PC-3 (cell line): ENCODE data around the gene SLC25A25. TPM values are rescaled to one million over a fixed set of nuclear protein-coding genes. Genes with fewer than 3 reads are reported as not detected.

Source experiments
- ATAC-seq: fragments of 200-7000 bp; cut with Tn5 transposase; 2 replicates; pipeline ENCODE4 v1.9.1; 2020; ENCODE audit warnings: mild to moderate bottlenecking, moderate library complexity
- BruUV-seq: library from RNA; stranded (reverse); fragments of 400-500 nt; replicated peaks from 2 replicates; lab custom pipeline; 2021; lab: Mats Ljungman, UMichigan
- CTCF ChIA-PET: fragments of 300-600 bp; sonication (Branson Sonifier 250); formaldehyde crosslinking; loops from one replicate; lab custom pipeline; 2022; ENCODE audit warnings: antibody characterized with exemption; lab: Charles Lee
- POLR2A ChIA-PET: fragments of 300-600 bp; sonication (Branson Sonifier 250); formaldehyde crosslinking; loops from one replicate; lab custom pipeline; 2022; ENCODE audit warnings: antibody characterized with exemption; ENCODE audit not compliant: unreplicated experiment; lab: Charles Lee
- DNase-seq: peaks from one replicate; pipeline ENCODE4 v3.0.0-alpha.2; 2015
- H2AFZ ChIP-seq: fragments of 300-600 bp; sonication (generic); 2 replicates; pipeline ENCODE4 v1.6.0; 2016; ENCODE audit warnings: antibody characterized with exemption, low read length
- H3F3A ChIP-seq: fragments of 300-600 bp; sonication (generic); one replicate; pipeline ENCODE4 v1.6.0; 2017; ENCODE audit warnings: antibody characterized with exemption, low read length, control low read depth, mild to moderate bottlenecking; ENCODE audit not compliant: unreplicated experiment
- H3K27ac ChIP-seq: fragments of 300-600 bp; sonication (generic); 2 replicates; pipeline ENCODE4 v1.5.1; 2016; ENCODE audit warnings: mild to moderate bottlenecking, low read length
- H3K27me3 ChIP-seq: fragments of 300-600 bp; sonication (generic); 2 replicates; pipeline ENCODE4 v1.6.1; 2016; ENCODE audit warnings: low read length, mixed read lengths
- H3K36me3 ChIP-seq: fragments of 300-600 bp; sonication (generic); 2 replicates; pipeline ENCODE4 v1.6.1; 2016; ENCODE audit warnings: low read depth, mixed run types, low read length, mixed read lengths
- H3K4me1 ChIP-seq: fragments of 300-600 bp; sonication (generic); 2 replicates; pipeline ENCODE4 v1.5.1; 2016; ENCODE audit warnings: low read length; ENCODE audit not compliant: insufficient read depth
- H3K4me2 ChIP-seq: fragments of 300-600 bp; sonication (generic); 2 replicates; pipeline ENCODE4 v1.6.0; 2016; ENCODE audit warnings: low read length
- H3K4me3 ChIP-seq: fragments of 300-600 bp; sonication (generic); 2 replicates; pipeline ENCODE4 v1.5.1; 2016; ENCODE audit warnings: mild to moderate bottlenecking, low read length, mixed read lengths
- H3K79me2 ChIP-seq: fragments of 300-600 bp; sonication (generic); 2 replicates; pipeline ENCODE4 v1.6.1; 2017; ENCODE audit warnings: low read length, mixed read lengths
- H3K9ac ChIP-seq: fragments of 300-600 bp; sonication (generic); 2 replicates; pipeline ENCODE4 v1.6.0; 2016; ENCODE audit warnings: mild to moderate bottlenecking, low read length
- H3K9me2 ChIP-seq: fragments of 300-600 bp; sonication (generic); replicated peaks from 2 replicates; pipeline ENCODE4 v1.6.1; 2016; ENCODE audit warnings: mixed run types, low read length, mixed read lengths
- H3K9me3 ChIP-seq: fragments of 300-600 bp; sonication (generic); 2 replicates; pipeline ENCODE4 v1.6.1; 2016; ENCODE audit warnings: low read length, mixed read lengths
- H4K20me1 ChIP-seq: fragments of 300-600 bp; sonication (generic); 2 replicates; pipeline ENCODE4 v1.6.1; 2016; ENCODE audit warnings: low read length, mixed read lengths
- EZH2 ChIP-seq: fragments of 300-600 bp; sonication (generic); IDR thresholded peaks from one replicate; pipeline ENCODE4 v1.6.1; 2017; ENCODE audit warnings: antibody characterized with exemption, mild to moderate bottlenecking, low read length; ENCODE audit not compliant: unreplicated experiment
- EZH2phosphoT487 ChIP-seq: fragments of 300-600 bp; sonication (generic); IDR thresholded peaks from 2 replicates; pipeline ENCODE4 v1.6.1; 2018; ENCODE audit warnings: mild to moderate bottlenecking, antibody characterized with exemption, low read length, borderline replicate concordance
- intact Hi-C: fragments of 100-400 bp; cut with micrococcal nuclease; formaldehyde crosslinking; loops from 2 replicates; pipeline ENCODE4 v1.9.0; 2023
- total RNA-seq: library from RNA; depleted of rRNA; stranded (reverse); fragments of >200 nt; gene quantifications from 2 replicates; pipeline ENCODE4 v1.2.3, GENCODE V29; 2014
- TF ChIP-seq, protein P1 (sequence below): fragments of 300-600 bp; sonication (generic); conservative IDR thresholded peaks from 2 replicates; pipeline ENCODE4 v1.5.1; 2017; ENCODE audit warnings: antibody characterized with exemption, low read depth, mild to moderate bottlenecking, low read length

Gene SLC25A25
- total RNA-seq, 1 experiment from 2014 or later = 25.2 TPM

GRCh38 chr9:128098297-128099230, 30.5 kb downstream of the SLC25A25 start:
- Histone ChIP-seq H3K4me2 (peak overlapping the region; percentile 88), H3K36me3 (peaks cover 11% of the 10 kb centered on the region; the same call in 1 of the 2 replicates), H3K9me2 (no peaks in the 10 kb centered on the region), H3K27me3 (no peaks in the 10 kb centered on the region), H3K9ac (peak overlapping the region; percentile 86), H3K4me1 (peaks cover 43% of the 10 kb centered on the region), H4K20me1 (peaks cover 19% of the 10 kb centered on the region), H3K4me3 (peak overlapping the region; percentile 82), H3K9me3 (no peaks in the 10 kb centered on the region), H2AFZ (peak overlapping the region; percentile 27; the same call in 1 of the 2 replicates), H3K27ac (peak overlapping the region; percentile 84), H3F3A (peaks cover 5% of the 10 kb centered on the region), H3K79me2 (peaks cover 59% of the 10 kb centered on the region)
- TSS peak; percentile 83 for BruUV-seq
- ChIA-PET CTCF (interaction anchor here (0.6 to 1.2 kb wide), 2 partner anchors 19 to 889 kb away, joined by 3 to 4 read pairs; no protein-coding TSS in a partner anchor), POLR2A (interaction anchor here (0.6 kb wide), 1 partner anchor 10 kb away, joined by 3 read pairs; no protein-coding TSS in a partner anchor)
- TF ChIP-seq, protein P1, sequence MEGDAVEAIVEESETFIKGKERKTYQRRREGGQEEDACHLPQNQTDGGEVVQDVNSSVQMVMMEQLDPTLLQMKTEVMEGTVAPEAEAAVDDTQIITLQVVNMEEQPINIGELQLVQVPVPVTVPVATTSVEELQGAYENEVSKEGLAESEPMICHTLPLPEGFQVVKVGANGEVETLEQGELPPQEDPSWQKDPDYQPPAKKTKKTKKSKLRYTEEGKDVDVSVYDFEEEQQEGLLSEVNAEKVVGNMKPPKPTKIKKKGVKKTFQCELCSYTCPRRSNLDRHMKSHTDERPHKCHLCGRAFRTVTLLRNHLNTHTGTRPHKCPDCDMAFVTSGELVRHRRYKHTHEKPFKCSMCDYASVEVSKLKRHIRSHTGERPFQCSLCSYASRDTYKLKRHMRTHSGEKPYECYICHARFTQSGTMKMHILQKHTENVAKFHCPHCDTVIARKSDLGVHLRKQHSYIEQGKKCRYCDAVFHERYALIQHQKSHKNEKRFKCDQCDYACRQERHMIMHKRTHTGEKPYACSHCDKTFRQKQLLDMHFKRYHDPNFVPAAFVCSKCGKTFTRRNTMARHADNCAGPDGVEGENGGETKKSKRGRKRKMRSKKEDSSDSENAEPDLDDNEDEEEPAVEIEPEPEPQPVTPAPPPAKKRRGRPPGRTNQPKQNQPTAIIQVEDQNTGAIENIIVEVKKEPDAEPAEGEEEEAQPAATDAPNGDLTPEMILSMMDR = no peak
- TF ChIP-seq EZH2 (no peak), EZH2phosphoT487 (no peak)
- peak; percentile 93 for DNase-seq
- peak; percentile 76 for ATAC-seq
- intact Hi-C loops = no loop called here

DNA sequence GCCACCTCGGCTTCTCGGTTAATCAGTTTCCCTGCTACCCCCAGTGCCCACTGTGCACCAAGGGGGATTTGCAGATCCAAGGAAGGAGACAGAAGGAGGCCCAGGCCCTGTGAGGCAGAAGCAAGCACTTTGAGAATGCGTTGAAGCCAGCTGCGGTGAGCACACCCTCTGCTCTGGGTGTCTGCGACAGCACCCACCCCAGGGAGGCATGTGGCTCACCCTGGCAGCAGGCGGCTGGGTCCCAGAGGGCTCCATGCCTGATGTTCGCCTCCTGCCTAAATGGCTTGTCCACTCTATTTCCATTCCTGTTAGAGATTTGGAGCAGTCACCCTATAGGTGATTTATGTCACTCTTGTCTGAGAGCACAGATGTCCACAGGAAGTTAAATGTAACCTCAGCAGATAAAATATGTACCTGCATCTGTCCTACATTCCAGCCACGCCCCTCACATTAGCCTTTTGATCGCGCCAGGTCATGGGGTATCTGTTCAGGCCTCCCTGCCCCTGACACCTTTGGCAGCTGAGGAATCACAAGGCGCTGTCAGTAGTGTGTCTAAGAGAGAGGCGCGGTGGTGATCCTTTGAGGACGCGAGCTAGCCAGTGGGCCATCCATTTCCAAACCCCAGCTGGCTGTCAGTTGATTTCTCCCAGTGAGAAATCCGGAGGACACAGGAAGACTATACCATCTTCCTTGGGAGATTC, 31.3 kb downstream of the SLC25A25 start:
- Histone ChIP-seq H3K36me3 (peaks cover 19% of the 10 kb centered on the region; the same call in 1 of the 2 replicates), H3K9me3 (no peaks in the 10 kb centered on the region), H3K9ac (peak overlapping the region; percentile 86), H3K4me2 (peak overlapping the region; percentile 88), H3K27me3 (no peaks in the 10 kb centered on the region), H3K79me2 (peaks cover 59% of the 10 kb centered on the region), H3K9me2 (no peaks in the 10 kb centered on the region), H3K4me1 (peaks cover 36% of the 10 kb centered on the region), H3K4me3 (peak overlapping the region; percentile 82), H3K27ac (peak overlapping the region; percentile 84), H2AFZ (no peak overlapping the region), H3F3A (peaks cover 5% of the 10 kb centered on the region), H4K20me1 (peaks cover 19% of the 10 kb centered on the region)
- no peak for TF ChIP-seq EZH2
- TF ChIP-seq EZH2phosphoT487 = no peak
- TF ChIP-seq, protein P1 = no peak
- no TSS peak for BruUV-seq
- POLR2A ChIA-PET = no interaction called here
- ATAC-seq (no peak), DNase-seq (no peak)
- CTCF ChIA-PET = interaction anchor here (1.2 kb wide), 1 partner anchor 18 kb away, joined by 3 read pairs; no protein-coding TSS in a partner anchor
- intact Hi-C loops = no loop called here
